ENCODE data around the gene SUSD4.

GRCh38 chr1:223331929-223332328, 32.0 kb downstream of the SUSD4 start:
- TF ChIP-seq CTCF (conservative IDR thresholded peaks at IDR 0.05) (no peak), EZH2 (IDR thresholded peaks at IDR 0.05; ENCODE audit: low read depth) (no peak)

All from PC-9 (cell line).